Amygdala (tissue), 56 donors: ENCODE results near the gene SULF2.

Experiments used
- DNase-seq, 56 donors: peaks; one replicate each; lab custom pipeline; 2025; lab: John Stamatoyannopoulos, UW

Gene SULF2

GRCh38 chr20:47696856-47697255 is 88.4 kb downstream of the SULF2 start:
- no peak for DNase-seq

GRCh38 chr20:47694021-47694818 is 91.1 kb downstream of the SULF2 start:
- DNase-seq = no peak

GRCh38 chr20:47691625-47692024 is 93.7 kb downstream of the SULF2 start:
- DNase-seq = no peak

- DNase-seq = no peak
These were observed 95.5 kb downstream of the SULF2 start for GRCh38 chr20:47689731-47690130.

- no peak for DNase-seq
These were observed 96.6 kb downstream of the SULF2 start for GRCh38 chr20:47688385-47689381.

- no peak for DNase-seq
These were observed 97.9 kb downstream of the SULF2 start for GRCh38 chr20:47687095-47687987.

- peak in 1 of 56 donors; percentile 13 for DNase-seq
These were observed 98.7 kb downstream of the SULF2 start for GRCh38 chr20:47686545-47686944.

- DNase-seq = no peak
These were observed 100.8 kb downstream of the SULF2 start for GRCh38 chr20:47684306-47685080.

GRCh38 chr20:47682916-47683315 is 102.4 kb downstream of the SULF2 start:
- no peak for DNase-seq

- peak in 20 of 56 donors; percentile 3 to 47 (median 19) for DNase-seq
These were observed 103.1 kb downstream of the SULF2 start for GRCh38 chr20:47682028-47682783.

GRCh38 chr20:47680804-47681529 is 104.3 kb downstream of the SULF2 start:
- no peak for DNase-seq

- DNase-seq = no peak
These were observed 105.8 kb downstream of the SULF2 start for GRCh38 chr20:47679462-47679861.

- DNase-seq = no peak
These were observed 106.7 kb downstream of the SULF2 start for GRCh38 chr20:47678536-47678935.

GRCh38 chr20:47677635-47678453 is 107.4 kb downstream of the SULF2 start:
- peak in 12 of 56 donors; percentile 3 to 41 (median 10) for DNase-seq

- DNase-seq = no peak
These were observed 108.2 kb downstream of the SULF2 start for GRCh38 chr20:47676912-47677634.

- no peak for DNase-seq
These were observed 109.0 kb downstream of the SULF2 start for GRCh38 chr20:47676219-47676721.
